CD4-positive, alpha-beta T cell treated with Interleukin-6 at 100 ng/mL for 8 hours (primary cell): Measurements from ENCODE around the gene DYNLL2.
A peak's percentile ranks its signal among the peaks of the same experiment; 100 is the strongest.
"Not testable (repeated sequence)": the region's sequence is repeated elsewhere in the genome, so short reads cannot be mapped to it uniquely, and the experiment has no call there.

Experiments used
- DNase-seq: peaks from one replicate; pipeline ENCODE4 v3.0.0-alpha.2; 2020; ENCODE audit warnings: mixed read lengths, low spot score

Gene DYNLL2

DNA sequence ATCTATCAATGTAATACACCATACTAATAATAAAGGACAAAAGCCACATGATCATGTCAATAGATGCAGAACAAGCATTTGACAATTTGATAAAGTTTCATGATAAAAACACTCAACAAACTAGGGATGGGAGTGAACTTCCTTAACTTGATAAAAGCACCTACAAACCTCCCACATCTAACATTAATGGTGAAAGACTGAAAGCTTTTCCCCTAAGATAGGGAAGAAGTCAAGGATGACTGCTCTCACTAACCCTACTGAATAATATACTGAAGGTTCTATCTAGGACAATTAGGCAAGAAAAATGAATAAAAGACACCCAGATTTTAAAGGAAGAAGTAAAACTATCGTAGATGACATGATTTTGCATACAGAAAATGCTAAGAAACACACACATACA lies 10.4 kb upstream of the DYNLL2 start:
- DNase-seq: no peak

- not testable (repeated sequence) for DNase-seq
Measured at GRCh38 chr17:58073266-58073665, 10.0 kb upstream of the DYNLL2 start.

DNA sequence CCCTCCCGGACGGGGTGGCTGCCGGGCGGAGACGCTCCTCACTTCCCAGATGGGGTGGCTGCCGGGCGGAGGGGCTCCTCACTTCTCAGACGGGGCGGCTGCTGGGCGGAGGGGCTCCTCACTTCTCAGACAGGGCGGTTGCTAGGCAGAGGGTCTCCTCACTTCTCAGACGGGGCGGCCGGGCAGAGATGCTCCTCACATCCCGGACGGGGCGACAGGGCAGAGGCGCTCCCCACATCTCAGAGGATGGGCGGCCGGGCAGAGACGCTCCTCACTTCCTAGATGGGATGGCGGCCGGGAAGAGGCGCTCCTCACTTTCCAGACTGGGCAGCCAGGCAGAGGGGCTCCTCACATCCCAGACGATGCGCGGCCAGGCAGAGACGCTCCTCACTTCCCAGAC lies 8.8 kb upstream of the DYNLL2 start:
- not testable (repeated sequence) for DNase-seq

DNA sequence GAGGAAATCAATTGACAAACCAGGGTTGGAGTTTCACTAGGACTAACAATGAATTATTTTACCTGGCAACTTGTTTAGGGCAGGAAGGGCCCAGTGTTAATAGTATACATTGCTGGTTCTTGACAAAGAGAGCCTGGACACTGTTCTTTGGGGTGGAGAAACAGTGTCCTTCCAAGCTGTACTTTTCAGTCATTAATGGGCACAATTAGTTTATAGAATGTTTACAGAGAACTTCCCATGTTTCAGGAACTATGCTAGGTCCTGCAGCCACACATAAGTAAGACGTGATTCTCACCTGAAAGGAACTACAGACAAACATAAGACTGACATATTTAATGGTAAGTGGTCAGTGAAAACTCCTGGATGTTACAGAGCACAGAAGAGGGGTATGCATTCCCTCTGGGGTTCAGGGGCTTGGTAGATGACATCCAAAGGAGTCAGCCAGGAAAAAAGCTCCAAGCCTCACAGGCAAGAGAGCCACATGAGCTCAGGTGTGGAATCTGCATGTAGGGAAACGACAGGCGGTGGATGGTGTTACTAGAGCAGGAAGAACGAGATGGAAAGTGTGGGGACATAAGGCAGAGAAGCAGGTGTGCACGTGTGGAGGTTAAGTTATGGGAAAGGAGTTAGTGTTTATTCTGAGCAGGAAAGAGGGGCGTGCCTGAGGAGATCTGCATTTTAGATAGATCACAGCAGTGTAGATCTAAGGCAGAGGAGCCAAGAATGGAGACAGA lies 3.8 kb upstream of the DYNLL2 start:
- no peak for DNase-seq

GRCh38 chr17:58081646-58082340 lies 1.4 kb upstream of the DYNLL2 start:
- DNase-seq: no peak

DNA sequence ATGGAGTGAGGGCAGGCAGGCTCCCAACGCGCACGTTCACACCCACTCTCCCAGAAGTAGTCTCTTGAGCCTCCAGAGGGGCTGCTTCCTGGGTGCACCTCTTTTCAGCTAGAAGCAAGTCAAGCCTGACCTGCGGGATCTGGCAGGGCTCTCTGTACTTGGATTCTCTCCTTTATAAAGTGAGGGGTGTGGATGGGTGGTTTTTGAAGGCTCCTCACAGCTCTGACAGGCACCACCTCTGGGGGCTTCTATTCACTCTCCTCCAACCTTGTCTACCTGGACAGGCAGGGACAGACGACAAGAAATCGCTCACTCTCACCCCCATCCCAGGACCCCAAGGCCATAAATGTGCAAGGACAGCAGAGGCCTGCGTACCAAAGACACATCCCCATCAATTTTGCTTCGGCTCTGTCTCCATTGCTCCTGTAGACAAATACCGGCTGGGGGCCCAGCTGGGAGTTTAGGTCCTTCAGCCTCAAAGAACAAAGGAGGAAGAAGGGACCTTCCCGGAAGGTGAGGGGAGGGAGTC lies 814 bp upstream of the DYNLL2 start:
- no peak for DNase-seq

GRCh38 chr17:58083491-58084316 lies 485 bp downstream of the DYNLL2 start:
- DNase-seq: peak; percentile 64

DNA sequence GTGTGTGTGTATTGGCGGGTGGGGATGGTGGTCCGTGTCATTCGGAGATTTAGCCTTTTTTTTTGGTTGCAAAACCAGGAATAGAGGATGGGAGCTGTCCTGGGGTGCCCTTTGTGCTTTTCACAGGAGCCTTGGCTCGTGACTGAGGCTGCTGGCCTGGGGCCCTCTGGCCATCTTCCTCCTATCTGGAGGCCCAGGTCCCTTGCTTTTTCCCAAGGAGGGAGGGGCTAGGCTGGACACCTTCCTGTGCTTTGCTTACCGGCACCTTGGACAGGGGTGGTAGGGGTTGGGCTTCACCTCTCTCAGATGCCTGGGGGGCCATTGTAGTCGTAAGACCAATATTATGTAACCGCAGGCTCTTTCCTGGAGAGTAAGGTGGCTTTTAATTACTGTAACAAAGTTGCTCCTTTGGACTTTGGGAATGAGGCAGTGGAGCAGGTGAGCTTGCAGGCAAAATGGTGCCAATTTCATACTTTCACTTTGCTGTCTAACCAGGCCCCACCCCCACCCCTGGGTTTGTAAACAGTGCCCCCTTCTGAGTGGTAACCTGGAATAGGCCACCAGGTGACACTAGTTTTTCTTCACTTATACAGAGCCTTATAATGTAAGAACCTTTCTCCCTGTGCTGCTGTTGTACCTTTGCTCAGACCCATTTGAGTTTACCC lies 1.2 kb downstream of the DYNLL2 start:
- DNase-seq: peak; percentile 67

DNA sequence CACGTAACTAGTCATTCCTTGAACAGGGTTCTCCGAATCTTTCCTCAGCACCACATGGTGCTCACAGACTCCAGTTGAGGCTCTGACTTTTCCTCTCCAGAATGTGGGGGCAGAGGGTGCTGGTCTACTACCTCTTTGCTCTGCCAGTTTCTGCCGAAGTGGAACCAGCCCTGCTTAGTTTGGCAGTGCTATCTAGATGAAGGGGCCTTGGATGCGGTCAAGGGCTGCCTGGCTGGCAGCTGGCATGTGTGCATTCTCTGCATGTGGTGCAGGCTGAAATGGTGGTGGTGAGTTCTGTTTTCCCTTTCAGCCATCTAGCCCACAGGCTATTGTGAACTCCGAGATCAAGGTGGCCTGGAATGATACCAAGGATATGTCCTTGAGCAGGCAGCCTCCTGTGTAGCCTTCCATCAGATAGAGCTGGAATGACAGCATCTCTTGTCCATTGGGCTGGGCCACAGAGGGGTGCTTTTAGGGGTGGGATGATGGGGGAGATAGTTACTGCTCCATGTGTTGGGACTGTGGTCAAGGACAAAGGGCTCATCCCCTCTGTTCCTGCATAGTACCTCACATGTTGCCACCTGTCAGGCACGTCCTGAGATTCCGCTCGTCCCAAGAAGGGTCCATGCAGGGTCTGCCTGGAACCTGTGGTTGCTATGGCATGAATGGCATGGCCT lies 2.0 kb downstream of the DYNLL2 start:
- no peak for DNase-seq

GRCh38 chr17:58086953-58087352 lies 3.7 kb downstream of the DYNLL2 start:
- no peak for DNase-seq

DNA sequence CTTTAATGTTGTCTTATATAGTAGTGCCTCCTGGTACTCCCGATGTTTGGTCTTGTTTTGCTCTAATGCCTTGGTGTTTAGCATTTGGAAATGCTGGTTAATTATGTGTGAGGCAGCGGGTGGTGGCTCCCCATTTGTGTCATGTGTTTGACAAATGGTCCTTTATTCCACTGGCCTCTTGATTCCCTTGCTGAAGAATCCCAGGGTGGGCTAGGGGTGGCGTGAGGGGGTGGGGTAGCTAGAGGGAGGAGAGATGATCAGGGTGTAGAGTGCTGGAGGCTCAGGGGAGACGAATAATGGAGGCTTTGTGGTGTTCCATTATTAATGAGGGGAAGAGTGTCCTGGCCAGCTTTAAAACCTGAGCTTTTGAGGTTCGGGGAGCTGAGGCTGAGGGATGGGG lies 5.4 kb downstream of the DYNLL2 start:
- no peak for DNase-seq

DNA sequence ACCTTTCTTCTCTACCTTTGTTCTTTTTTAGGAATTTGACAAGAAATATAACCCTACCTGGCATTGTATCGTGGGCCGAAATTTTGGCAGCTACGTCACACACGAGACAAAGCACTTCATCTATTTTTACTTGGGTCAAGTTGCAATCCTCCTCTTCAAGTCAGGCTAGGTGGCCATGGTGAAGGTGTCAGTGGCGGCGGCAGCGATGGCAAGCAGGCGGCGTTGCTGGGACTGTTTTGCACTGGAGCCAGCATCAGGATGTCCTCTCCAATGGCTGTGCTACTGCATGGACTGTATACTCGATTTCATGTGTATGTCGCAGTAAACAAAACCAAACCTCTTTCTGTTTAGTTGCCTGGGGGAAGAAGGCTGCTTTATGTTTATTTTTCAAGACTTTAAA lies 5.9 kb downstream of the DYNLL2 start:
- DNase-seq: no peak

GRCh38 chr17:58091024-58091567 lies 7.9 kb downstream of the DYNLL2 start:
- no peak for DNase-seq

DNA sequence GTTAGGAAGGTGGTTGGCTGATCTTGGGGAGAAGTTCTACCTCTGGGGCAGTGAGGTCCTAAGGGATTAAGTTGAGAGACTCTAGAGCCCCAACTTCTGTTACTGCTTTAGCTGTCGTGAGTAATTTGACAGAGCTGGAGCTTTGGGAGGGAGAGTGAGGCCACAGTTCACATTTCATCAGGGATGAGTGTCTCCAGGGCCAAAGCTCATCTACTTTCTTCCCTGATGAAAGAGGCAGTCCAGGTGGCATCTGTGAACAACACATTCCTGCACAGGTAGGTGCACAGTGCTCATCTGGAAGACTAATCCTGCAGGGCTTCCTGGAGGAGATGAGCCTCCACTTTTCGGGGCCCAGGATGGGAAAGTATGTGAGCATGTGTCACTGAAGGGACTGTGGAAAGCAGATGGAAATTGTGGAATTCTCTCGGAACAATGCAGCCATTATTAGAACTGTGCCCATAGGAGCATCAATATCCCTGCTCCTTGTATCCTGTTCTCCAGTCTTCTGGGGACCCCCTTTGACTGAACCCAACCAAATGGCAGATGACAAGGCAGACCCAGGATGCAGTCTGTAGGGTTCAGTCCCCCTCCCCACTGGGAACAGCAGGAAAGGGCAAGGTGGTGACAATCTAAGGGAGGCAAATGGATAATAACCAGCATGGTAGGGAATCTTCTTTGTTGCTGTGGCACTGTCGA lies 9.0 kb downstream of the DYNLL2 start:
- no peak for DNase-seq

DNA sequence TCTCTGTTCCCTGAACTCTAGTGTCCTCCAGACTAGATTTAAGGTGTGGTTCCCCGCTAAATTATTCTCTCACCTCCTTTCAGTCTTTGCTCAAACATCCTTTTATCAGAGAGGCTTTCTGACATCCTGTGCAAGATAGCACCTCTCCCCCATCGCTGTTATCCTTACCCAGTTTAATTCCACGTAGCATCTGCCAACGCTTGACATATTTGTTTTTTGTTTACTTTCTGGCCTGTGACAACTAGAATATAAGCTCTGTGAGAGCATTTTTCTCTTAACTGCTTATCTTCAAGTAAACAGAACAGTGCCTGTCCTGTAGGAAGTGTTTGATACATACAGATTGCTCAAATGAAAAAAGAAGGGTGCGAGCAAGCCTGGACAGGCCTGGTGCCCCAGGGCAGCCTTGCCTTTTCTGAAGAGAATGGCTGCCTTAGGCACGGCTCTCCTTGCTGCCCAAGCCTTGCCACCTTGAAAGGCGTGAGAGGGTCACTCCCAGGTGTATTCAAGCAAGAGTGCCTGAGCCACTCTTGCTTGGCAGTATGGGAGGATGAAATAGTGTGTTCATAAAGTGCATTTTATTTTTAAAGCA lies 9.7 kb downstream of the DYNLL2 start:
- DNase-seq: no peak

GRCh38 chr17:58094118-58094517 lies 10.9 kb downstream of the DYNLL2 start:
- no peak for DNase-seq

DNA sequence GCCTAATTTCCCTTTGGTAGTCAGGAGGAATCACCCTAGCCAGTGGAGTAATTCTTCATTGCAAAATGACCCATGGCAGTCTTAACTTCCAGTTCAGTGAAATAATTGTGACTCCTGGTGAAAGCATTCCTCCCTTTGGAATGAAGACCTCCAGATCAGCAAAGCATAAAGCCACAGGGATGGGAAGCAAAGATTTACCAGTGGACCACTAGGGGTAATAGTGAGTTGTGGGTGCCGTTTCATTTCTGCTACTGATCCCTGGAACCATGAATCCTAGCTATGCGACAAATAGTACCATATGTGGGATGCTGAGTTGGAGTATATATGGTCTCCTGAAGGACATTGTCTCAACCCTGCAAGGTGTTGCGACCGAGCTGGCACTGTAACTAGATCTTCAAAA lies 13.7 kb downstream of the DYNLL2 start:
- DNase-seq: no peak

GRCh38 chr17:58097384-58098088 lies 14.3 kb downstream of the DYNLL2 start:
- no peak for DNase-seq

DNA sequence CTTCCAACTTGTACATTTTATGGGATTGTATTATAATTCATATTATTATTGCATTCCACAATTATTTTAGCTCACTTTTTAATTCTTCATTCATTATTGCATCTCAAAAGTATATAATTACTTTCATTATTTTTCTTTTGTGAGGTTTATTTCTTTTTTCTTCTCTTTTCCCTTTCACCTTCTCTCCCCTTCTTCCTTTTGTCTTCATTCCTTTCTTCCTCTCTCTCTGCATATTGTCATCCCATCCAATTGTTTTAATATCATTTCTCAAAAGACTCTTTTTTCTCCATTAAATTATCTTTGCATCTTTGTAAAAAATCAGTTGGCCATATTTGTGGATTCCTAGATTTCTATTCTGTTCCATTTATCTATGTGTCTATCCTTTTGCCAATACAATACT lies 17.3 kb downstream of the DYNLL2 start:
- no peak for DNase-seq

DNA sequence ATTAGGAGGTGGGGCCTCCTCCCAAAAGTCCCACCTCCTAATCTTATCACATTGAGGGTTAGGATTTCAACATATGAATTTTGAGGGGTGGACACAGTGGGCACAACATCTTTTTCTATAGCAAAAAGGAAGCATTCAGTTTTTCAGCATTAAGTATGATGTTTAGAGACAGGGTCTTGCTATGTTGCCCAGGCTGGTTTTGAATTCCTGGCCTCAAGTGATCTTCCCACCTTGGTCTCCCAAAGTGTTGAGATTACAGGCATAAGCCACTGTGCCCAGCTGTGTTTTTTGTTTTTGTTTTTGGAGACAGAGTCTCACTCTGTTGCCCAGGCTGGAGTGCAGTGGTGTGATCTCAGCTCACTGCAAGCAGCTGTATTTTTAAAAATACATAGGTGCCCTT lies 18.7 kb downstream of the DYNLL2 start:
- DNase-seq: not testable (repeated sequence)
